ENCODE data around the gene SLC6A19.

- TF ChIP-seq CTCF (IDR thresholded peaks at IDR 0.05) (peak in 1 of 6 experiments; percentile 1), POLR2A (IDR thresholded peaks at IDR 0.05) (no peak)
These were observed 8.1 kb downstream of the SLC6A19 start for GRCh38 chr5:1209489-1209852.

All from Peyer's patch (tissue), 4 donors.